Peyer's patch (tissue), 4 donors: Measurements from ENCODE around the gene UGT1A6.

ENCODE experiments used
- CTCF ChIP-seq, 6 experiments: fragments of 450-650 bp in 4 of 6; fragments of 200-600 bp in 2 of 6; sonication (generic) in 1 of 6; IDR thresholded peaks; one replicate each; pipeline ENCODE4 v1.5.1; 2017 to 2019; ENCODE audit warnings: antibody characterized with exemption in 6 of 6, mild to moderate bottlenecking in 3 of 6, moderate library complexity in 1 of 6
- POLR2A ChIP-seq, 2 donors: fragments of 450-650 bp; IDR thresholded peaks; one replicate each; pipeline ENCODE4 v1.5.1; 2017; ENCODE audit warnings: antibody characterized with exemption in 2 of 2, mild to moderate bottlenecking in 2 of 2, moderate library complexity in 2 of 2

GRCh38 chr2:233676046-233676445, 16.6 kb upstream of the UGT1A6 start:
- no peak for TF ChIP-seq CTCF (IDR thresholded peaks at IDR 0.05)
- no peak for TF ChIP-seq POLR2A (IDR thresholded peaks at IDR 0.05)
